Type B pancreatic cell (in vitro differentiated cells): ENCODE measurements around the gene TMEM178B. TPM values are rescaled to one million over a fixed set of nuclear protein-coding genes. Genes with fewer than 3 reads are reported as not detected.

Source experiments
- DNase-seq: peaks from one replicate; pipeline ENCODE4 v3.0.0; 2021; ENCODE audit warnings: mixed read lengths; ENCODE audit not compliant: unreplicated experiment; ENCODE audit errors: extremely low spot score
- H3K27ac Mint-ChIP-seq: 2 replicates; pipeline ENCODE4 v1.8.0; 2021; ENCODE audit warnings: mild to moderate bottlenecking, mixed read lengths
- H3K27me3 Mint-ChIP-seq: 2 replicates; pipeline ENCODE4 v1.8.0; 2021; ENCODE audit warnings: mixed read lengths
- H3K36me3 Mint-ChIP-seq: 2 replicates; pipeline ENCODE4 v1.8.0; 2021; ENCODE audit warnings: mixed read lengths
- H3K4me1 Mint-ChIP-seq: one replicate; pipeline ENCODE4 v1.8.0; 2021; ENCODE audit warnings: mixed read lengths; ENCODE audit not compliant: unreplicated experiment
- H3K4me3 Mint-ChIP-seq: 2 replicates; pipeline ENCODE4 v1.8.0; 2021; ENCODE audit warnings: mild to moderate bottlenecking, mixed read lengths
- H3K9me3 Mint-ChIP-seq: 2 replicates; pipeline ENCODE4 v1.8.0; 2021; ENCODE audit warnings: mixed read lengths
- total RNA-seq: library from RNA; stranded (reverse); gene quantifications from 2 replicates; pipeline ENCODE4 v1.2.1, GENCODE V29; 2021; ENCODE audit warnings: low replicate concordance
- TF ChIP-seq, protein P1 (sequence below): fragments of 200-600 bp; sonication (generic); conservative IDR thresholded peaks from 2 replicates; pipeline ENCODE4 v1.5.0; 2021; ENCODE audit warnings: antibody characterized with exemption, mild to moderate bottlenecking

Gene TMEM178B
- total RNA-seq, 1 donor from 2014 or later = 8.7 TPM

DNA sequence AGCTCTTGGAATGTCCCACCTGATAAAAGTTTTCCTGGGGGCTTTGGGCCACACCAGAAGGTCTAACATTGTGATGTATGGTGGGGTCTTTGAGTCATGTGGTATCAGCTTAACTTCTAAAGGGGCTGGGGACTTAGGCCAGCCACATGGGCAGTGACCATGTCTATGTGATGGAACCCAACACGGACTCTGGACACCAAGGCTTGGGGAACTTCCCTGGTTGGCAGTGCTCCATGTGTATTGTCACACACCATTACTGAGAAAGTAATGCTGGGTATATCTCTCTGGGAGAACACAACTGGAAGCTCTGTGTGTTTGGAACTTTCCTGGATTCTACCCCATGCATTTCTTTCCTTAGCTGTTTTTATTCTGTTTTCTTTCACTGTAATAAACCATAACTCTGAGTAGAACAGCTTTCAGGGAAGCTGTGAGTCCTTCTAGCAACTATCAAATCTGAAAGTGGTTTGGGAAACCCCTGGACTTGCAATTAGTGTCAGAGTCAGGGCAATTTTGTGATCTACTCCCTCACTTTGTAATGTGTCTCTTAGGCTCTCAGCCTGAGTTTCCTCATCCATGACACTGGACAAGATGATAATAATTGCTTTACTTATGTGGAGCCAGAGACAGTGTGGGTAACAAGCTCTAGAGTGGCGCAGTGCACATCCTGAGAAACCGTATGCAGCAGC lies 448.9 kb downstream of the TMEM178B start:
- Mint-ChIP-seq H3K36me3 (no peaks in the 10 kb centered on the region), H3K27ac (no peak overlapping the region), H3K4me3 (no peak overlapping the region), H3K27me3 (peaks cover 8% of the 10 kb centered on the region), H3K4me1 (no peaks in the 10 kb centered on the region), H3K9me3 (no peaks in the 10 kb centered on the region)
- TF ChIP-seq, protein P1, sequence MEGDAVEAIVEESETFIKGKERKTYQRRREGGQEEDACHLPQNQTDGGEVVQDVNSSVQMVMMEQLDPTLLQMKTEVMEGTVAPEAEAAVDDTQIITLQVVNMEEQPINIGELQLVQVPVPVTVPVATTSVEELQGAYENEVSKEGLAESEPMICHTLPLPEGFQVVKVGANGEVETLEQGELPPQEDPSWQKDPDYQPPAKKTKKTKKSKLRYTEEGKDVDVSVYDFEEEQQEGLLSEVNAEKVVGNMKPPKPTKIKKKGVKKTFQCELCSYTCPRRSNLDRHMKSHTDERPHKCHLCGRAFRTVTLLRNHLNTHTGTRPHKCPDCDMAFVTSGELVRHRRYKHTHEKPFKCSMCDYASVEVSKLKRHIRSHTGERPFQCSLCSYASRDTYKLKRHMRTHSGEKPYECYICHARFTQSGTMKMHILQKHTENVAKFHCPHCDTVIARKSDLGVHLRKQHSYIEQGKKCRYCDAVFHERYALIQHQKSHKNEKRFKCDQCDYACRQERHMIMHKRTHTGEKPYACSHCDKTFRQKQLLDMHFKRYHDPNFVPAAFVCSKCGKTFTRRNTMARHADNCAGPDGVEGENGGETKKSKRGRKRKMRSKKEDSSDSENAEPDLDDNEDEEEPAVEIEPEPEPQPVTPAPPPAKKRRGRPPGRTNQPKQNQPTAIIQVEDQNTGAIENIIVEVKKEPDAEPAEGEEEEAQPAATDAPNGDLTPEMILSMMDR = no peak
- no peak for DNase-seq

DNA sequence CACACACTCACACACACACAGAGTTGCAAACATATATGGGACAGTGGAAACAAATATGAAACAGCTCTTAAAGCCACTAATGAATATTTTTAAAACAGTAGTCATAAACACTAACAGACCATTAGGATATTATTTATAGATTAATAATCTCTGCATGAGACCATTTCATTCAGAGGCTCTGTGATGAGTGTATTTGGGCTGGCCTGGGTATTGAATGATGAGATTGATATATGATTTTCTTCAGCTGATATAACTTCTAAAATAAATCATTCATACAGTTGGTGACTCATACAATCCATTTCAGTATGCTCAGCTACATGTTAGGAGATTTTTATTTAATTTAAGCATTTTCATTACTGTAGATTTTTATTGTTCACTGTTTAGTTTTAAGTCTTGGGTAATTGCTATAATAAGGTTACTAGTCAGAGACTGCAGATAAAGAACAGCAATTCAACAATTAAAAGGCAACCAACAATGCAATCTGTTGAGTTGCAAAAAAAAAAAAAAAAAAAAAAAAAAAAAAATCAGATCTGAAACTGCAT lies 452.2 kb downstream of the TMEM178B start:
- Mint-ChIP-seq H3K36me3 (no peaks in the 10 kb centered on the region), H3K9me3 (no peaks in the 10 kb centered on the region), H3K27me3 (peaks cover 9% of the 10 kb centered on the region), H3K4me3 (no peak overlapping the region), H3K27ac (no peak overlapping the region), H3K4me1 (no peaks in the 10 kb centered on the region)
- TF ChIP-seq, protein P1 = no peak
- no peak for DNase-seq

DNA sequence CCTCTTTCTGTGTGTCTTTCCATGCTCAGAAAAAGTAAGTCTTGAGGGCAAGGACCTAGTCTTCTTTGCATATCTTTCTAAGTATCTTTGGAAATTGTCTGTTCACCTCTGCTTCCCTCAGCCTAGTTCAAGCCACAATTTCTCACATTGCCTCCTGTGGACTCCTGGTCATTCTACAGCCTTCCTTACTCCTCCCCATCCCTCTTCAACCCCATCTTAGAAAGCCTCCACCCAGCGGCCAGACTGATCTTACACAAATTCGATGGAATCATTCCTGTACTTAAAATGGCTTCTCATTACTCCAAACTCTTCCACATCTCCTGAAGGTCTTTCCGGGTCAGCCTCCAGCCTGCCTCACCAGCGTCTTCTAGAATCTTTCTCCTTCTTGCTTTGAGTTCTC lies 453.2 kb downstream of the TMEM178B start:
- no peak for DNase-seq
- H3K4me1 Mint-ChIP-seq = no peaks in the 10 kb centered on the region
- TF ChIP-seq, protein P1 = no peak
- H3K9me3 Mint-ChIP-seq = no peaks in the 10 kb centered on the region
- no peak overlapping the region for H3K4me3 Mint-ChIP-seq
- no peak overlapping the region for H3K27ac Mint-ChIP-seq
- H3K36me3 Mint-ChIP-seq = no peaks in the 10 kb centered on the region
- peaks cover 9% of the 10 kb centered on the region for H3K27me3 Mint-ChIP-seq

DNA sequence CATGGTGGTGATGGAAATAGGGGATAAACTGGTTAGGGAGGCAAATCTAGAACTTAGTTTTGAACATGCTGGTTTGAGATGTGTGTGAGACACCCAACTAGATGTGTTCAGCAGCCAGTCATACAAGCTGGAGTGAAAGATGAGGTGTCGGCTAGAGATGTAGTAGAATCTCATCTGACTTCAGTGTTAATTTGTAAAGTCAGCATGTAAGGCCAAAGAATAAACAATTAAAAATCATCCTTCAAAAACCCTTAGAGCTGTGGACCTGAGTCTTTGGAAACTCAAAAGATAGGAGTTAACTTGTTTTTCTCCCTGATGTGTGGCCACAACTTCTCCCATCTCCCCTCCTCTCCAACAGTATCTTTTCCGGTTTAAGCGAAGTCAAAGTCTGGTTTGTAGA lies 454.5 kb downstream of the TMEM178B start:
- Mint-ChIP-seq H3K27me3 (peaks cover 9% of the 10 kb centered on the region), H3K27ac (no peak overlapping the region), H3K9me3 (no peaks in the 10 kb centered on the region), H3K4me1 (peaks cover 4% of the 10 kb centered on the region), H3K4me3 (no peak overlapping the region), H3K36me3 (no peaks in the 10 kb centered on the region)
- no peak for DNase-seq
- TF ChIP-seq, protein P1 = no peak

Other genes with a start within 250 kb of the TMEM178B start
- 29.6 and 34.4 TPM in 2 replicates for gene BRAF, start 149.1 kb upstream of the TMEM178B start, total RNA-seq
- 58.1 and 74.6 TPM in 2 replicates for gene MRPS33, start 59.1 kb upstream of the TMEM178B start, total RNA-seq